Stimulated activated CD8-positive, alpha-beta memory T cell treated with anti-CD3 and anti-CD28 coated beads, Interleukin-12 subunit alpha, Interleukin-12 subunit beta, amount 100 ng/mL, for 24 hours (primary cell): ENCODE measurements around the gene ALAD.
"Not testable (repeated sequence)": the region's sequence is repeated elsewhere in the genome, so short reads cannot be mapped to it uniquely, and the experiment has no call there.

Source experiments
- DNase-seq: peaks from one replicate; pipeline ENCODE4 v3.0.0-alpha.2; 2020; ENCODE audit errors: extremely low read depth

Gene ALAD

DNA sequence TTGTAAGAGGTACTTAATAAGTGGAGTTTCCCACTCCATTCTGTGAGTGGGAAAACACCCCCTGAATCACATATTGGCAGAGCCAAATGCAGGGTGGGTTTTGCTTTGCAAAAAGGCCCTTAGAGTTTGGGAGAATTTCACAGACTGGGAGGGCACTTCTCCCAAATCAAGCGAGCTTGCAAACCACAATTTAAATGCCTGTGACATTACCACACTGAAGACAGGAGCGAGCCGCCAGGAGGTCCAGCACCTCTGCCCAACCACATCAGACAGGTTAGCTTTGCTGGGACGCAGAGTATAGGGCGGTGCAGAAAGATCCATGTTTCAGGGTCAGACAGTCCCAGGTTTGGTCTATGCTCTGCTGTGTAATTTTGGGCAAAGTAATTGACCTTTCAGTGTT is 2.3 kb downstream of the ALAD start:
- DNase-seq: no peak

DNA sequence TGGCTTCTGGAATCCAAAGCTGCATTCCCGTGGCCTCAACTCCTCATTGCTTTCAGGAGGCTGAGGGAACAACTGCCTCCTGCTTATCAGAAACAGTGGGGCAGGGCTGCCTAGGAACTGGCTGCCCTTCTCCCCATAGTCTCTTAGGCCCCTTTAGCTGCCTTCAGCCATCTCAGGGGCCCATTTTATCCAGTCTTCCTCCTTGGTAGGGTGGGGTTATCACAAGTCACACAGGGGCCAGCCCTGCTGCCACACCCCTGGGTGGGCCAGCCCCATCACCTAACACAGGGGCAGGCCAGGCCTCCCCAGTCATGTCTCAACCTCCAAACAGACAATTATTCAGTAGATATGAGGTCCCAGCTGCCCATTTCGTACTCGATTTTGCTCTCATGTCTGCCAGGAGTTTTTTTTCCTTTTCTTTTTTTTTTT is 3.9 kb downstream of the ALAD start:
- DNase-seq: no peak

DNA sequence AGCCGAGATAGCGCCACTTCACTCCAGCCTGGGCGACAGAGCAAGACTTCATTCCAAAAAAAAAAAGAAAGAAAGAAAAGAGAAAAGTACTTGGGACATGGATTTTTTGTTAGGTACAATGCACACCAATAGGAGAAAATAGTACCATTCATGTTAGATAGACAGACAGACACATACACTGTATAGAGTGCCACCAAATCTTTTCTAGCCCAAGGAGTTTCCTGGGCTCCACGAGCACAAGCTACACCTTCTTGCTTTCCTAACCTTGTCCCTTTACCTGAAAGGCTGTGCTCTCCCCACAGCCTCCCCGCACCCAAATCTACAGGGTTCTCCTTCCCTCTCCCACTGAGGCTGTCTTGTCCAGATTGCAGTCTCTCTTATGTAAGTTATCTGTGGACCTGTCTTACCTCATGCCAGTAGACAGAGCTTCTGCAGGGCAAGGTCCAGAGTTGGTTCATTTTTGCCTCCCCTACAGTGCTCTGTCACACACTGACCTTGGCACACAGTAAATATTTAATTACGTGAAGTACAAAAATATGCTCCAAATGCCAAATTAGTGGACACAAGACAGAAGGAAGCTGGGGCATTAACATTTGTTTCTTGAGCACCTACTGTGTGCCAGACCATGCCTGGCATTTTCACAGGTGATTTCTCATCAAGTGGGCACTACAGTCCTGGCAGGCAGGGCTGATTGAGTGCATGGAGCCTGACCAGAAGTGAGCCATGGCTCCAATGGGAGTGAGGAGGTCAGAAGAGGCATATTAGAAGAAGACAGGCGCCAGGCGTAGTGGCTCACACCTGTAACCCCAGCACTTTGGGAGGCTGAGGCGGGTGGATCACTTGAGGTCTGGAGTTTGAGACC is 5.9 kb downstream of the ALAD start:
- no peak for DNase-seq

DNA sequence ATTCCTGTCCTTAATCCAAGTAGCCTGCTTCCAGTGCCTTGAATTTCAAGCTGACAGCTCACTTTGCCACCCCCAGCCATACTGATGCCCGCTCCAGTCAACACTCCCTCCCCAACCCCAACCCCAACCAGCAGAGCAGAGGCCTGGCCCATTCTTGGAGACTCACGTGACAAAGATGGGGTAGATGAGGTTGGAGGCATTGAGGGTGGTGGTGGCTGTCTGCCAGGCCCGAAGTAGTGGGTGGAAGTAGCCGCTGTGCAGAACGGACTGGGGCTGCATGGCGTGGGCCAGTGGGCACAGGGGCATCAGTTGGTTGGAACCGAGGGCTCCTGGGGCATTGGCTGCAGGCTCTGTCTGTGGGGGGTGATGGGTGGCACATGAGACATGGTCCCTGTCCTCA is 7.8 kb downstream of the ALAD start:
- no peak for DNase-seq

DNA sequence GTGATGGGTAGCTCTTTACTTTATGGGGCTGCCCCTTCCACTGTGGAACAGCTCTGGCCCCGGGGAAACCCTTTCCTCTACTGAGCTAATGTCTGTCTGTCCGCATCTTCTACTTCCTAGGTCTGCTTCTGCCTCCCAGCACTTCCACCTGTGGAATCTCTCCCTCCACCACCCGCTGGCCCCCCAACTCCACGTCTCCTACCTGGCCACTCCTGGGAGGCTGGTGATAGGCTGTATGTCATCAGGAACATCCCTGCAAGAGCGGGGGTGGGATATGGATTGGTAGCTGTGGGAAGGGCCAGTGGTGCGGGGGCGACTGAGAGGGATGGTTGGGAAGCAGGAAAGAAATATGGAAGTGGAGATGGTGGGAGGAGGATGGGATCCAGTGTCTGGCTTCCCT is 9.2 kb downstream of the ALAD start:
- no peak for DNase-seq

DNA sequence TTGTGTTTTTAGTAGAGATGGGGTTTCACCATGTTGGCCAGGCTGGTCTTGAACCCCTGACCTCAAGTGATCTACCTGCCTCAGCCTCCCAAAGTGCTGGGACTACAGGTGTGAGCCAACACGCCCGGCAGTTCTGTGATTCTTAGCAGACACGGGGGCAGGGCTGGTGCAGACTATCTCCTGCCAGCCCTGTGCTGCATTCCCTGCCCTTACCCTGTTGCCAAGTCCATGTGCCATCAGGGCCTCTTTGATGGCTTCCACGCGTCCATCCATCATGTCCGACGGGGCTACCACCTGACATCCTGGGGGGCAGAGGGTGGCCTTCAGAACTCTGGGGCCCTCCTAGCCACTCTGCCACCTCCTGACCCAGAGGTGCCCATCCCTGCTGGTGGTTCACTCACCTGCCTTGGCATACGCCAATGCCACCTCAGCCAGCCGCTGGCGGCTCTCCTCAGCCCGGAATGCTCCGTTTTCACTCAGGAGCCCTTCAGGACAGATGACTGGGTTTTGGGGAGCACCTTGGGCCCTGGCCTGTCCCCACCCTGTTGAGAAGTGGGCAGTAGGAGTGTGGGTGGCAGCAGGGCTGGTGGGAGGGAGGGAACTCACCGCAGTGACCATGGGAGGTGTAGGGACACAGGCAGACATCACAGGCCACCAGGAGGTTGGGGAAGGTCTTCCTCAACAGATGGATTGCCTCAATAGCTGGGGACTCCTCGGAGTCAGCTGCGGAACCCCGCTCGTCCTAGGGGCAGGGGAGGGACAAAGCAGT is 10.7 kb downstream of the ALAD start:
- no peak for DNase-seq

DNA sequence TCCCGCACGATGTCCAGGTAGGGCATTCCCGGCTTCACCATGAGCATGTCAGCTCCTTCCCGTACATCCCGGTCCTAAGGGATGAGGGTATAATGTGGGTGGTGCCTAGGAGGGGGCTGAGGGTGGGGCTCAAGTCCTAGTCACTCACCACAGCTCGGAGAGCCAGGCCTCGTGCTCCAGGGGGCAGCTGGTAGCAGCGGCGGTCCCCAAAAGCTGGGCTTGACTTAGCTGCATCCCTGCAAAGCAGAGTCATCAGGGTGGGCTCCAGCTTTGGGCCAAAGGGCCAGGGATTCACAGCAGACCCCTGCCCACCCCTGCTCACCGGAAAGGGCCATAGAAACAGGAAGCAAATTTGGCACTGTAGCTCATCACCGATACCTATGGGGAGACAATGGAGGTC is 11.6 kb downstream of the ALAD start:
- no peak for DNase-seq

DNA sequence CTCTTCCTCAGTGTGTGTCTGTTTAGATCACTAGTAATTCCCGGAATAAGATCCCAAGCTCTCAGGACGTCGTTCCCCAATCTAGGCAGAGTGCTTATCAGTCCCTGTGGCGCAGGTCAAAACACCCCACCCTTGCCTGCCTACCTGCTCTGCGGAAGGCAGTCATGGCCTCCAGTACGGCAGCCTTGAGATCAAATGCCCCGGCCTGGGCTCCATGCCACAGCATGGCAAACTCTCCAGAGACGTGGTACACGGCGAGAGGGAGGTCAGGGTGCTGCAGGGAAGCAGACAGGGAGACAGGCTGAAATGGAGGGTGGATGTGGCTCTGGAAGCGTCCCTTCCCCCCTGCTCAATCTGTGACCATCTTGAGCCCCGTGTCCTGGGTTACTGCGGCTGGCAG is 12.3 kb downstream of the ALAD start:
- DNase-seq: no peak

DNA sequence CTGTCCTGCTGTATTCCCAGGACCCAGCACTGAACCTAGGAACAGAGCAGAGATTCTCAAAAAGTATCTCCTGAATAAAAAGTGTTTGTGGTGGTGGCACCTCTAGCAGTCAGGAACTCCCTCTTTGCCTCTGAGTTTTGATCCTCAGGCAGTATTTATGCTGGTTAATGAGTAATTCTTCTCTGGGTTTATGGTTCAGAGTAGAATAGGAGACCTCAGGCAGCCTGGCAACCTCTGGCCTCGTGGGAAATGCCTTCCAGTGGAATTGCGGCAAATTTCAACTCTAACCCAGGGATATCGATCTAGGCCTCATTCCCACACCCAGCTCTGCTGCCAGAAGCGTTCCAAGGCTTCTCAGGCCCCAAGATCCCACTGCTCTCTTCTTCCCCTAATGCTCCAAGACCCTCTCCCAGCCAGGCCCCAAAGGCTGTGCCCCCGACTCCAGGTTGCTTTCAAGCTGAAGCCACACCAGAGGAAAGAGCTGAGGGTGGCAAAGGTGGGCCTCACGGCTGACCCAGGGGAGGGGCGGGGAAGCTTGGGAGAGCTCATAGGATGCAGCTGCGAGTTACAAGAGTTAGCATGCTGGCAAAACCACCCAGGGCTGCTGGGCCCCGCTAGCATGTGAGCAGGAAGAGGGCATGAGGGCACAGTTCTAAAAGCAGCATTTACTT is 13.4 kb downstream of the ALAD start:
- DNase-seq: no peak

DNA sequence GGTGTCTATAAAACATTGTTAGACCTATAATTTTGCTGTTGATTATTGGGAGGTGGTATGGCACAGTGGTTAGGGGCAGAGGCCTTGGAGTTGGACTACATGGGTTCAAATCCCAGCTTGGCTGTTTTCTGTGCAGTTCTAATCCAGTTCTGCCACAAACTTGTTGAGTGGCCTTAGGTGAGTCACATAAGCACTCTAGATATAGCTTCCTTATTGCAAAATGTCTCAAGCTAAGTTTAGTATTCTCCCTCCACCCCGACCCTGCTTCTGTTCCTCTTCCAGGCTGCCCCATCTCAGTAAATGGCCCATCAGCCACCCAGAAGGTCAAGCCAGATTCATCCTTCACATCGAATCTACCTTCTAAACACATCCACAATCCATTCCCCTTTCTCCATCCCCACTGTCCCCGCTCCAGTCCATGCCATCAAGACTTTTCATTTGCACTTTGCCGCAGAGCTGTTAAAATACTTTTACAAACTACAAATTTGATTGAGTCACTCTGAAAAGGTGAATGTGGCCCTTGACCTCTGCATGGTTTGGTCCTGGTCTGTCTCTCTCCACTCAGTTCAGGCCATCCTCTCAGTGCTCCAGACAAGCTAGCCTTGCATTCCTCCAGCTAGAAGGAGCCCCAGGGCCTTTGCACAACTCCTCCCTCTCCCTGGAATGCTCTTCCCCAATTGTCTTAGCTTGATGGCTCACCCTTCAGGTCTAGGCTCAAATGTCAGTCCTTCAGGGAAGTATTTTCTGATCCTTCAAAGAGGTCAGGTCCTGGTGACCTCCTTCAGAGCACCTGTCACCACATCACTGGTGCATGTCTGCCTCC is 14.3 kb downstream of the ALAD start:
- no peak for DNase-seq

DNA sequence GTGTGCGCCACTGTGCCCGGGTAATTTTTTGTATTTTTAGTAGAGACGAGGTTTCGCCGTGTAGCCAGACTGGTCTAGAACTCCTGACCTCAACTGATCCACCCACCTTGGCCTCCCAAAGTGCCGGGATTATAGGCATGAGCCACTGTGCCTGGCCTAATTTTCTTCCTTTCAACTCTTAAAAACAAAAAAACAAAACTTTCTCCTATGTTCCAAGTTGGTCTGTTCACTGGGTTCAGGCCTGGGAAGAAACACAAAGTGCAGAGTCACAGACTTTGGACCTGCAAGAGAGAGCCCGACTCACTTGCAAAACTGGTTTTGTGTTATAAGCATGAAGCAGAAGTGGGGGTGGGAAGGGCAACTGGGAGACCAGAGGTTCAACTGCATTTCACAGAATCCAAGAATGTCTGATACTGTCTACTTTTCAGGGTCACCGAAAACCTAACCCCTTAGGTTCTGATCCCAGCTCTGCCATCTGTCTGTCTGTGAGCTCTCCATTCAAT is 19.1 kb downstream of the ALAD start:
- DNase-seq: no peak

DNA sequence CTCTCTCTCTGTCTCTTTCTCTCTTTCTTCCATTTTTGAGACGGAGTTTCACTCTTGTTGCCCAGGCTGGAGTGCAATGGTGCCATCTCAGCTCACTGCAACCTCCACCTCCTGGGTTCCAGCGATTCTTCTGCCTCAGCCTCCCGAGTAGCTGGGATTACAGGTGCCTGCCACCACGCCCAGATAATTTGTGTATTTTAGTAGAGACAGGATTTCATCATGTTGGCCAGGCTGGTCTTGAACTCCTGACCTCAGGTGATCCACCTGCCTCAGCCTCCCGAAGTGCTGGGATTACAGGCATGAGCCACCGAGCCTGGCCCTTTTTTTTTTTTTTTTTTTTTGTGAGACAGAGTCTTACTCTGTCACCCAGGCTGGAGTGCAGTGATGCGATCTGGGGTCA is 19.6 kb downstream of the ALAD start:
- not testable (repeated sequence) for DNase-seq

DNA sequence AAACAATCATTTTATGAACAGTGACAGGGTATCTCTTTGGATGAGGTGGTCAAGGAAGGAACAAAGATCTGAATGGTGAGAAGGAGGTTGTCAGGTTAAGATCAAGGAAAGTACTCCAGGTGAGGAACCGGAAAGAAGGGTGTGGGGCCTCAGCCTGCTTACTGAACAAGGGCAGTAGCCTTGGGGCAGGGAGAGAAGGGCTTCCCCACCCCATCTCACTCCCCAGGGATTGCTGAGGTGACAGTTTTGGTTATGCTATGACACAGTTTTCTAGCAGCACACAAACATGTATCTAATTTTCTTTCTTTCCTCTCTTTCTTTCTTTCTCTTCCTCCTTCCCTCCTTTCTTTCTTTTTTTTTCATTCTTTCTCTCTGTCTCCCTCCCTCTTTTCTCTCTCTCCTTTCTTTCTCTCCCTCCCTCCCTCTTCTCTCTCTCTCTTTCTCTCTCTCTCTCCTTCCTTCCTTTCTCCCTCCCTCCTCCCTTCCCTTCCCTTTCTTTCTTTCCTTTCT is 20.2 kb downstream of the ALAD start:
- no peak for DNase-seq

DNA sequence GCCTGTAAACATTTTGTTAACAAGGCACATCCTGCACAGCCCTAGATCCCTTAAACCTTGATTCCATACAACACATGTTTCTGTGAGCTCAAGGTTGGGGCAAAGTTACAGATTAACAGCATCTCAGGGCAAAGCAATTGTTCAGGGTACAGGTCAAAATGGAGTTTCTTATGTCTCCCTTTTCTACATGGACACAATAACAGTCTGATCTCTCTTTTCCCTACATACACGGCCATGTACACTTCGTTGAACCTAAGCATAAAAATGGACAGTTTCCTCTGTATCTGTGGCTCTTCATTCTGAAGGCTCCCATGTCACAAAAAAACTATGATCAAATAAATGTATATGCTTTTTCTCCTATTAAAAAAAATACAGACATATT is 21.3 kb downstream of the ALAD start:
- DNase-seq: not testable (repeated sequence)

DNA sequence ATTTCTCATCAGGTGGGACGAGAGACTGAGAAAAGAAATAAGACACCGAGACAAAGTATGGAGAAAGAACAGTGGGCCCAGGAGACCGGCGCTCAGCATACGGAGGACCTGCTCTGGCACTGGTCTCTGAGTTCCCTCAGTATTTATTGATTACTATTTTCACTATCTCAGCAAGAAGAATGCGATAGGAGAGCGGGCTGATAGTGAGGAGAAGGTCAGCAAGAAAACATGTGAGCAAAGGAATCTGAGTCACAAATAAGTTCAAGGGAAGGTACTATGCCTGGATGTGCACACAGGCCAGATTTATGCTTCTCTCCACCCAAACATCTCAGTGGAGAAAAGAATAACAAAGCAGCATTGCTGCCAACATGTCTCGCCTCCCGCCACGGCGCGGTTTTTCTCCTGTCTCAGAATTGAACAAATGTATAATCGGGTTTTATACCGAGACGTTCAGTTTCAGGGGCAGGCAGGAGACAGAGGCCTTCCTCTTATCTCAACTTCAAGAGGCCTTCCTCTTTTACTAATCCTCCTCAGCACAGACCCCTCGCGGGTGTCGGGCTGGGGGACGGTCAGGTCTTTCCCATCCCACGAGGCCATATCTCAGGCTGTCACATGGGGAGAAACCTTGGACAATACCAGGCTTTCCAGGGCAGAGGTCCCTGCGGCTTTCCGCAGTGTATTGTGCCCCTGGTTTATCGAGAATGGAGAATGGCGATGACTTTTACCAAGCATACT is 21.8 kb downstream of the ALAD start:
- DNase-seq: not testable (repeated sequence)

DNA sequence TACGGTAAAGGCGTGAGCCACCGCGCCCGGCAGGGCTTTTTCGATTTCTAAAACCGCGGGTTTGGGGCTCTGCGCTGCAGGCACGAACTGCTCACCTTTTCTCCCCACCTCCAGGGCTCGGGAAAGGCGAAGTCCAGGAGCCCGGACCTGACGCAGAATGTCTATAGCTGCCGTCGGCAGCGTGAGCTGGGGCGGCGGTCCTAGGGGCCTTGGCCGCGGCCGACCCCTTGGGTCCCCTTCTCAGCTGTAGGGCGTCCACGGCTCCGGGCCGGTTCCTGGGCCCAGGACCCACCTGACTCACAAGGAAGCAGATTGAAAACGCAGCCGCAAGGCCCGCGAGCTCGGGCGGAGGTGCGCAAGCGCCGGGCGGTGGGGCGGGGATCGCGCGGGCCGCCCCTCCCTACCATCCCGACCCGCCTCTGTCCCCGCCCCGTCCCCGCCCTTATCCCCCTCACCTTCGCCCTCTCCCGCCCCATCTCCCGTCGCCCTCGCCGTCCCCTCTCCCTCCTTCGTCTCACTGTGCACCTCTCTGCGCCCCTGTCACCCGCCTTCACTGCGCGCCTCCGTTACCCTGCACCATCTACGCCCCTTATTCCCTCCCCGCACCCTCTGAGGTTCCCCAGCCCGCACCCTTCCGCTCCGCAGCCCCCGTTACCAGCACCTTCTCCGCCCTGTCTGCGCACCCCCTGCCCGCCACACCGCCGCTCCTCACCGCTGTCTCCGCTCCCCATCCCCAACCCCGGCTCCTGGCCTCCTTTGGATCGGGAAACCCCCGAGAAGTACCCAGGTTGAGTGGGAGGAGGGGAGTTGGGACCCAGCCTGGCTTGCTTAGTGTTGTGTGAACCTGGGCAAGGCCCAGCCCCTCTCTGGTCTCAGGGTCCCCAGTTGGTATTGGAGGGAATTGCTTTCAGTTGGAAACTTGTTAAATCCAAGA is 24.2 kb downstream of the ALAD start, which contains the start of gene HDHD3:
HDHD3 (minus strand) TSS at position 353 of the 934 bp plus-strand sequence. CDS start 2,632 bp downstream, outside the sequence.
- DNase-seq: peak; percentile 47

DNA sequence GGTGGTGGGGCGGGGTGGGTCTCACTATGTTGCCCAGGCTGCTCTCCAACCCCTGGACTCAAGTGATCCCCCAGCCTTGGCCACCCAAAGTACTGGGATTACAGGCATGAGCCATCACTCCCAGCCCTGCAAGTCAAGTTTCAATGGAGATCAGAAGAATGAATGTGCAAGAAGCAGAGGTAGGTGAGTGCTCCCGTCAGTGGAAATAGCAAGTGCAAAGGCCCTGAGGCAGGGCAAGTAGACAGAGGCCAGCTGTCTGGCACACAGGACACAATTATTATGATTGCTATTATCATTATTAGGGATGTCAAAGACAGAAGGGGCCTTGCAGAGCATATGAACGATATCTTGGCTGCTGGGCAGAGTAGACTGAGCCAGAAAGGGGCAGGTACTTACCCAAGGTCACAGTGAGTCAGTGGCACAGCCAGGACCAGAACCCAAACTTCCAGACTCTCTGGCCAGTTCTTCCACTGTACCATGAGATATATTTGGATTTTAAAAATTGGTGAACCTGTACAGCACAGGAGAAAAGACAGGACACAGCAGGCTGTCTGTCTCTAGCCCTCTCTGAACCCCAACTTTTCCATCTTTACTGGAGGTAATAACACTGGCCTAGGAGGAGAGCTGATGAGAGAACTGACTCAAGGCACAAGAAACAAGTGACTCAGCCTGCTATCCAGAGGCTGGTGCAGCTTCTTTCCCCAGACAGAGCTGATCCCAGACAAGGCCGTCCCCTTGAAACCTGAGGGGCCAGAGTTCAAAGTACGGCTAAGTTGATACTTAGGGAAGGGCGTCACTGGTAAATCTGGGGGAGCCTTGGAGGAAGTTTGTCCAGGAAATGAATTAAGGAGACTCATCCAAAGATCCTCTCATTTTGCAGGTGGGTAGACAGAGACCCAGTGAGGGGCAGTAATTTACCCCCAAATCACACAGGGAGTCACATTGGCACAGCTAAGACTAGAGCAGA is 25.7 kb downstream of the ALAD start:
- no peak for DNase-seq
